ENCODE results near the gene CCDC171. TPM values are rescaled to one million over a fixed set of nuclear protein-coding genes. Genes with fewer than 3 reads are reported as not detected.

The CCDC171 gene
- total and polyA plus RNA-seq, 2 of the 13 experiments (the other 11 are each of a cell fraction or from before 2014, with no cell fraction given) = 0.95 to 2.5 TPM

DNA sequence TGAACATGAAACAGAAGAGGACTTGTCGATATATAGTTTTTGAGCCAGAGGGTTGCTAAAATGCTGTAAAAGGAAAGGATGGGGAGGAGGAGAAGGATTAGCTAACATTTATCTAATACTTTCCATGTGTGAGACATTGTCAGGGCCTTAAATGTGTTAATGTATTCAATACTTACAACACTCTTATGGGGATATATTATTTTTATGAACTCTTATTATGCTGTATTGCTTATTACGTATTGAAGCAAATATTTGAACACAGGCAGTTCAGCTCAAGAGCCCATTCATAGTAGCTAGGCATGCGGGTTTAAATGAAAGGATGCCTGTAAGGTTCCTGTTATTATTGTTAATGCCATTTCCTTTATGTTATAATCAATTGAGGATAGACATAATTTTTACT, 391.5 kb downstream of the CCDC171 start:
- TF ChIP-seq MEF2D (CRISPR knock-in tag; IDR thresholded peaks at IDR 0.05) (no peak), TRIM24 (CRISPR knock-in tag; IDR thresholded peaks at IDR 0.05) (no peak), SIN3A (IDR thresholded peaks at IDR 0.05; ENCODE audit: borderline replicate concordance, low read depth, low read length) (no peak), FOXO1 (CRISPR knock-in tag; IDR thresholded peaks at IDR 0.05) (no peak)
- TF ChIP-seq, protein P1, sequence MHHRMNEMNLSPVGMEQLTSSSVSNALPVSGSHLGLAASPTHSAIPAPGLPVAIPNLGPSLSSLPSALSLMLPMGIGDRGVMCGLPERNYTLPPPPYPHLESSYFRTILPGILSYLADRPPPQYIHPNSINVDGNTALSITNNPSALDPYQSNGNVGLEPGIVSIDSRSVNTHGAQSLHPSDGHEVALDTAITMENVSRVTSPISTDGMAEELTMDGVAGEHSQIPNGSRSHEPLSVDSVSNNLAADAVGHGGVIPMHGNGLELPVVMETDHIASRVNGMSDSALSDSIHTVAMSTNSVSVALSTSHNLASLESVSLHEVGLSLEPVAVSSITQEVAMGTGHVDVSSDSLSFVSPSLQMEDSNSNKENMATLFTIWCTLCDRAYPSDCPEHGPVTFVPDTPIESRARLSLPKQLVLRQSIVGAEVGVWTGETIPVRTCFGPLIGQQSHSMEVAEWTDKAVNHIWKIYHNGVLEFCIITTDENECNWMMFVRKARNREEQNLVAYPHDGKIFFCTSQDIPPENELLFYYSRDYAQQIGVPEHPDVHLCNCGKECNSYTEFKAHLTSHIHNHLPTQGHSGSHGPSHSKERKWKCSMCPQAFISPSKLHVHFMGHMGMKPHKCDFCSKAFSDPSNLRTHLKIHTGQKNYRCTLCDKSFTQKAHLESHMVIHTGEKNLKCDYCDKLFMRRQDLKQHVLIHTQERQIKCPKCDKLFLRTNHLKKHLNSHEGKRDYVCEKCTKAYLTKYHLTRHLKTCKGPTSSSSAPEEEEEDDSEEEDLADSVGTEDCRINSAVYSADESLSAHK (CRISPR knock-in tag; IDR thresholded peaks at IDR 0.05; ENCODE audit: borderline replicate concordance) = no peak
- TF ChIP-seq, protein P2, sequence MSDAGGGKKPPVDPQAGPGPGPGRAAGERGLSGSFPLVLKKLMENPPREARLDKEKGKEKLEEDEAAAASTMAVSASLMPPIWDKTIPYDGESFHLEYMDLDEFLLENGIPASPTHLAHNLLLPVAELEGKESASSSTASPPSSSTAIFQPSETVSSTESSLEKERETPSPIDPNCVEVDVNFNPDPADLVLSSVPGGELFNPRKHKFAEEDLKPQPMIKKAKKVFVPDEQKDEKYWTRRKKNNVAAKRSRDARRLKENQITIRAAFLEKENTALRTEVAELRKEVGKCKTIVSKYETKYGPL (CRISPR knock-in tag; IDR thresholded peaks at IDR 0.05) = no peak
- intact Hi-C loops (cut with micrococcal nuclease; ENCODE audit: unreplicated experiment) (no loop called here), in situ Hi-C loops (cut with HindIII; ENCODE audit: extremely low pct_ligation_motif_present, low pct_unique_long_range_greater_than_20kb) (no loop called here)
- Histone ChIP-seq H3K27me3 (ENCODE audit: control insufficient read depth in 1 of 2, insufficient read depth in 2 of 2, low read length in 2 of 2) (no peaks in the 10 kb centered on the region), H3K4me2 (ENCODE audit: low read depth, low read length) (no peak overlapping the region), H3K4me1 (ENCODE audit: insufficient read depth, low read length) (no peaks in the 10 kb centered on the region), H3K36me3 (replicated peaks in 1 of 2; ENCODE audit: control insufficient read depth in 1 of 2, insufficient read depth in 2 of 2, low read length in 2 of 2) (no peaks in the 10 kb centered on the region), H3K4me3 (replicated peaks in 1 of 3; ENCODE audit: insufficient read depth in 1 of 3, low read depth in 2 of 3, low read length in 3 of 3) (no peak overlapping the region), H3K9me3 (ENCODE audit: low read length) (no peaks in the 10 kb centered on the region), H4K20me1 (ENCODE audit: insufficient read depth, low read length) (no peaks in the 10 kb centered on the region), H2AFZ (ENCODE audit: low read length) (no peak overlapping the region), H3K9ac (ENCODE audit: insufficient read depth, low read depth, low read length) (no peak overlapping the region), H3K79me2 (ENCODE audit: insufficient read depth, low read length) (no peaks in the 10 kb centered on the region), H3K27ac (ENCODE audit: extremely low read length, insufficient read depth, low read length) (no peak overlapping the region)
- ChIA-PET POLR2A (no interaction called here), CTCF (ENCODE audit: low intra/inter-chr PET ratio, low total read pairs) (no interaction called here)
- WGBS (ENCODE audit: low lambda C conversion rate) = 40% methylated on average over 3 of the region's 3 CpGs
- no TSS peak for BruUV-seq (replicated peaks)
- no peak for ATAC-seq
- DNase-seq (ENCODE audit: low spot score) = no peak
- no peak for FAIRE-seq

DNA sequence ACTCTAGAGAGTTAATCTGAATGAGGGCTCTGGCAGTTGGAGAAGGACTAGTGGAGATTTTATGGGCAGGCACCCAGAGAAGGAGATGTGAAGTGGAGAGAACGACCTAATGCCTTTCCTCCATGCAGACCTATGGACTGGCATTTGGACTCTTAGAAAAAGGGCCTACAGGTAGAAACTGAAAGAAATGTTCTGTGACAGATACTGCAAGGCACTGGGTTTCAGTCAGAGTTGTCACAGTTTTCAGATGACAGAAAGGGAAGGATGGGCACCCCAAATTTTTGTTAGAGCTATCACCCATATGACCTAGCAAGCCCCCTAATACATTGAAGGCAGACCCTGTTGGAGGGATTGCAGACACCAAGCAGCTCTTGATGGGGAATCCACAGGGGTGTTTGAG, 406.8 kb downstream of the CCDC171 start:
- no peaks in the 10 kb centered on the region for H3K79me2 ChIP-seq (ENCODE audit: insufficient read depth, low read length)
- no peaks in the 10 kb centered on the region for H4K20me1 ChIP-seq (ENCODE audit: insufficient read depth, low read length)
- no peak overlapping the region for H3K4me3 ChIP-seq (replicated peaks in 1 of 3; ENCODE audit: insufficient read depth in 1 of 3, low read depth in 2 of 3, low read length in 3 of 3)
- no peaks in the 10 kb centered on the region for H3K4me1 ChIP-seq (ENCODE audit: insufficient read depth, low read length)
- no TSS peak for BruUV-seq (replicated peaks)
- FAIRE-seq (no peak), DNase-seq (ENCODE audit: low spot score) (no peak), ATAC-seq (no peak)
- intact Hi-C loops (cut with micrococcal nuclease; ENCODE audit: unreplicated experiment) (no loop called here), in situ Hi-C loops (cut with HindIII; ENCODE audit: extremely low pct_ligation_motif_present, low pct_unique_long_range_greater_than_20kb) (no loop called here)
- no peak overlapping the region for H3K4me2 ChIP-seq (ENCODE audit: low read depth, low read length)
- H3K9ac ChIP-seq (ENCODE audit: insufficient read depth, low read depth, low read length) = no peak overlapping the region
- no peak overlapping the region for H2AFZ ChIP-seq (ENCODE audit: low read length)
- 0% methylated on average over 1 of the region's 1 CpG for WGBS (ENCODE audit: low lambda C conversion rate)
- no peaks in the 10 kb centered on the region for H3K9me3 ChIP-seq (ENCODE audit: low read length)
- no peaks in the 10 kb centered on the region for H3K27me3 ChIP-seq (ENCODE audit: control insufficient read depth in 1 of 2, insufficient read depth in 2 of 2, low read length in 2 of 2)
- H3K27ac ChIP-seq (ENCODE audit: extremely low read length, insufficient read depth, low read length) = no peak overlapping the region
- CTCF ChIA-PET (ENCODE audit: low intra/inter-chr PET ratio, low total read pairs) = no interaction called here
- POLR2A ChIA-PET = no interaction called here
- H3K36me3 ChIP-seq (replicated peaks in 1 of 2; ENCODE audit: control insufficient read depth in 1 of 2, insufficient read depth in 2 of 2, low read length in 2 of 2) = no peaks in the 10 kb centered on the region
- TF ChIP-seq, protein P3, sequence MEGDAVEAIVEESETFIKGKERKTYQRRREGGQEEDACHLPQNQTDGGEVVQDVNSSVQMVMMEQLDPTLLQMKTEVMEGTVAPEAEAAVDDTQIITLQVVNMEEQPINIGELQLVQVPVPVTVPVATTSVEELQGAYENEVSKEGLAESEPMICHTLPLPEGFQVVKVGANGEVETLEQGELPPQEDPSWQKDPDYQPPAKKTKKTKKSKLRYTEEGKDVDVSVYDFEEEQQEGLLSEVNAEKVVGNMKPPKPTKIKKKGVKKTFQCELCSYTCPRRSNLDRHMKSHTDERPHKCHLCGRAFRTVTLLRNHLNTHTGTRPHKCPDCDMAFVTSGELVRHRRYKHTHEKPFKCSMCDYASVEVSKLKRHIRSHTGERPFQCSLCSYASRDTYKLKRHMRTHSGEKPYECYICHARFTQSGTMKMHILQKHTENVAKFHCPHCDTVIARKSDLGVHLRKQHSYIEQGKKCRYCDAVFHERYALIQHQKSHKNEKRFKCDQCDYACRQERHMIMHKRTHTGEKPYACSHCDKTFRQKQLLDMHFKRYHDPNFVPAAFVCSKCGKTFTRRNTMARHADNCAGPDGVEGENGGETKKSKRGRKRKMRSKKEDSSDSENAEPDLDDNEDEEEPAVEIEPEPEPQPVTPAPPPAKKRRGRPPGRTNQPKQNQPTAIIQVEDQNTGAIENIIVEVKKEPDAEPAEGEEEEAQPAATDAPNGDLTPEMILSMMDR (CRISPR knock-in tag; IDR thresholded peaks at IDR 0.05) = no peak
- no peak for TF ChIP-seq ZNF713 (CRISPR knock-in tag; IDR thresholded peaks at IDR 0.05)
- no peak for TF ChIP-seq SMAD1 (CRISPR knock-in tag; IDR thresholded peaks at IDR 0.05; ENCODE audit: borderline replicate concordance, low read depth)
- no peak for TF ChIP-seq SRF (IDR thresholded peaks at IDR 0.05; ENCODE audit: low read depth, low read length)
- TF ChIP-seq PLRG1 (conservative IDR thresholded peaks at IDR 0.05) = no peak
- no peak for TF ChIP-seq KDM5B (CRISPR knock-in tag; IDR thresholded peaks at IDR 0.05; ENCODE audit: borderline replicate concordance)
- TF ChIP-seq, protein P4, sequence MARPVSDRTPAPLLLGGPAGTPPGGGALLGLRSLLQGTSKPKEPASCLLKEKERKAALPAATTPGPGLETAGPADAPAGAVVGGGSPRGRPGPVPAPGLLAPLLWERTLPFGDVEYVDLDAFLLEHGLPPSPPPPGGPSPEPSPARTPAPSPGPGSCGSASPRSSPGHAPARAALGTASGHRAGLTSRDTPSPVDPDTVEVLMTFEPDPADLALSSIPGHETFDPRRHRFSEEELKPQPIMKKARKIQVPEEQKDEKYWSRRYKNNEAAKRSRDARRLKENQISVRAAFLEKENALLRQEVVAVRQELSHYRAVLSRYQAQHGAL (CRISPR knock-in tag; IDR thresholded peaks at IDR 0.05; ENCODE audit: not compliant biosample characterization) = no peak

Data from HepG2 (cell line).